ENCODE data around the gene ASPG.
A peak's percentile ranks its signal among the peaks of the same experiment; 100 is the strongest.

The ASPG gene

DNA sequence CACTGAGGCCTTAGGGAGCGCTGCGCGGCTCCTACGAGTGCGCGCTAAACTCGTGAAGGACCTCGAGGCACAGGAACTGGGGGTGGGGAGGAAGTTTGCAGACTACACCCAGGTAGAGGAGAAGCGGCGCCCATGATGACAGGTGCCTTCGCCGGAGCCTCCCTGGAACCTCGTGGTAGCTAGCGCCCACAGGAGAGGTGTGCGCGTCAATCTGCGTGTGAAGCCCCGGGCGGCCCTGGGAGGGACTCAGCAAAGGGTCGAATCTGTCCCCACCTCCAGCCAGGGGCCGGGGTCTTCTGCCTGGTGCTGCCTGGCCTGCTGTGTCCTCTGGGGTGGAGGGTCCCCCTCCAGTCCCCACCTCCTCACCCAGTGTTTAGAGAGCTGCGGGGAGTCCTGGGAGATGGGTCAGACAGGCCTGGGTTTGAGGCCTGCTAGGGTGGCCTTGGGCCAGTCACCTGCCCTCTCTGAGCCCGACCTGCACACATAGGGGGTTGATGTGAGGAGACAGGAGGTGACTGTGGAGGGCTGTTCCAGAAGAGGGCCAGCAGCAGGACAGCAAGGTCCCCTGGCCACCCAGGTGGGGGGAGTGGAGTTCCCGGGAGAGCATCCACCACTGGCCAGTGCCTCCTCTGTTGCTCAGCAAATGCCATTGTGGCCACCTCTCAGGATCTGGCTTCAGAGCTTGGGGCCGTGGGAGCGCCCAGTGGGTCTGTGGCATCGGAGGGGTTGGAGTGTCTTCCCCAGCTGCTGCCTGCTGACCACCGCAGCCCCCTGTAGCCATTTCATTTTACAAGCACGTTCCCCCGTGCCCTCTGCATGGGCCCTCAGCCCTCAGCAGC, 32.7 kb downstream of the ASPG start:
- no peak for ATAC-seq

DNA sequence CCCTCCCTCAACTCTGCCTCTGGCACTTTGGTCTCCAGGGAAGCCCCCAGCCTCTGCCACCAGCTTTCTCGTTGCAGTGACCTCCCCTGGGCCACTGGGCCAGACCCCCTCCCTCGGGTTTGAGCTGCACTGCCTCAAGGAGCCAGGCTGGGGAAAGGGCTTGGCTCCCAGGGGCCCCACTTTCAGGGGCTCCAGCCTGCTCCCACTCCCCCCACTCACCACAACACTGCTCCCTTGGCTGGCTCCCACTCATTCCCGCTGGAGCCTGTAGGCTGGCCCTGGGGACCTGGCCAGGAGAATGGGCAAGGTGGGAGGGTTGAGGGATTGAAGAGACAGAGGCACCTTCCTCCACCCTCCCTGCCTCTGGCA, 33.6 kb downstream of the ASPG start:
- no peak for ATAC-seq

DNA sequence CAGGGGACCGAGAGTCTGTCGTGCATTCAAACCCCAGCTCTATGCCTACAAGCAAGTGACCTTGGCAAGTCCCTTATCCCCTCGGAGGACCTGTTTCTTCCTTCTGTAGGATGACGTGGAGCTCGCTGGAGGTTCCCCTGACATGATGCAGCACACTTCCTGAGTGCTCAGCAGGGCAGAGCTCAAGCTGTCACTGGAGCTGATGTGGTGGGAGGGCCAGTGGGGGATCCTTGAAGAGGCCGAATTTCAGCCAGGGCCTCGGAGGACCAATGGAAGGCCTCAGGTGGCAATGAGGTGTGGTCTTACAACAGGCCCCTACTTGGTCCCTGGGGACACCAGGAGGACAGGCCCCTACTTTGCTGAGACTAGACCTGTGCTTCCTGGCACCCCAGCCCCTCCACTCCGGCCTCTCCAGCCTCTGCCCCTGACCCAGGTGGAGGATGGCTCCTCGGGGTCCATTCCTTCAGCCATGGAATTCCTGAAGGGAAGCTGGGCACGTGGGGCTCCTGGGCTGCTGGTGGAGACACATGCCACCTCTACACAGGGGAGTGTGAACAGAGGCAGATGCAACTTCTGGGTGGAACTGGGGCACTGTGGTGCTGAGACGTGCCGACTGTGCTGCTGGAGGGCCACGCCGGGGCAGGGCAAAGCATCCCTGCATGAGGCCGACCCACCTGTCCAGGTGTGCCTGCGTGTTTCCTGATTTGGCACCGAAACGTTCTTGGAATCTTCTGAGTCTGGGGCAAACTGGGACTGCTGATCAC, 34.2 kb downstream of the ASPG start:
- ATAC-seq, result no peak

DNA sequence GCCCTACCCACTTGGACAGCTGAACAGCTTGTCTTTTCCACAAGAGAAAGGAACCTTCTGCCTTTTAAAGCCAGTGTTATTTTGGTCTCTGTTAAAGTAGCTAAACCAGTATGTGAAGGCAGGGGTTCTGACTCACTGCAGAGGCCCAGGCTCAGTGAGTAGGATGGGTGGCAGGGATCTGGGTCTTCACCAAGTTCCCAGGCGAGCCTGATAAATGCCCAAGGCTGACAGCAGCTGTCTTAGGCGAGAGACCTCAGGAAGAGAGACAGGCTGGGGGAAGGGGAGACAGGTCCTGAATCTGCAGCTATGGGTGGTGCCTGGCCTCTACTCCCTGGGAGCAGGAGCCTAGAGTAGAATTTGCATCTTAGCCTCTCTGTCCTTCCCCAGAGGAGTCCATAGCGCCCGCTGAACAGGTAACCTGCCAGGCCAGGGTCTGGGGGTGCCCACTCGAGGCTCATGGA, 34.8 kb downstream of the ASPG start:
- no peak for ATAC-seq

DNA sequence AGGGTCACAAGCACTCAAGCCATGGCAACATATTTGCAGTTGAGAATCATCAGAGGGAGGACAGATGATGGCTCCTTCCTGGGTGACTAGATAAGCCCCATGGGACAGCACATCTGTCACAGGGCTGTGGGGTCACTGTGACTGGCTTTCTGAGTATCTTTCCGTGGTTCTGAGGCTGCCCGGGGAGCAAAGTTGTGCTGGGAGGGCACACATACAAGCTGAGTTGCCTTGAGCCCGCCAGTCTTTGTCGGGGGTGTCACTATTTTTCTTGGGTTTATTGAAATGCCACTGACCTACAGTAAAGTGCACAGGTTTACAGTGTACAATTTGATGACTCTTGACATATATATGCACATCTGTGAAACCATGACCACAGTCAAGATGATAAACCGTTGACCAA, 35.6 kb downstream of the ASPG start:
- no peak for ATAC-seq

DNA sequence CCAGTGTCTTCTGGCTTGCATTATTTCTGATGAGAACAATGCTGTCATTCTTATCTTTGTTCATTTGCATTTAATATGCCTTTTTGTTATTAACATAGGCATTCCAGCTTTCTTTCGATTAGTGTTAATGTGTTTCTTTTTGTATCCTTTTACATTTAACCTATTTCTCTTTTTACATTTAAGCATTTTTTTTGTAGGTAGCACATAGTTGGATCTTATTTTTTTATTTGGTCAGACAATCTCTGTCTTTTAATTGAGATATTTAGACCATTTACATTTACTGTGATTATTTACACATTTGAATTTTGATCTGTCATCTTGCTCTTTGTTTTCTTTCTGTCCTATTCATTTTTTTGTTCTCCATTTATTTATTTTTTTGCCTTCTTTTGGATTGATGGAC, 38.4 kb downstream of the ASPG start:
- ATAC-seq, result no peak

DNA sequence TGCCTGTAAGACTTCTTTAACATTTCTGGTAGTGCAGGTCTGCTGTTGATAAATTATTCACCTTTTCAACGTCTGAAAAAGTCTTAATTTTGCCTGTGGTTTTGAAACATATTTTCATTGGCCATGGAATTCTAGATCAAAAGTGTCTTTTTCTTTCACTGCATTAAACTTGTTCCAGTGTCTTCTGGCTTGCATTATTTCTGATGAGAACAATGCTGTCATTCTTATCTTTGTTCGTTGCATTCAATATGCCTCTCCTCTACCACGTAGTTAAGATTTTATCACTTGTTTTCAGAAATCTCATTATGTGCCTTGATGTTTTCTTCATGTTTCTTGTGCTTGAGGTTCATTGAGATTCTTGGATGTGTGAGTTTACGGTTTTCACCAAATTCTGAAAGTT, 39.5 kb downstream of the ASPG start:
- ATAC-seq, result no peak

DNA sequence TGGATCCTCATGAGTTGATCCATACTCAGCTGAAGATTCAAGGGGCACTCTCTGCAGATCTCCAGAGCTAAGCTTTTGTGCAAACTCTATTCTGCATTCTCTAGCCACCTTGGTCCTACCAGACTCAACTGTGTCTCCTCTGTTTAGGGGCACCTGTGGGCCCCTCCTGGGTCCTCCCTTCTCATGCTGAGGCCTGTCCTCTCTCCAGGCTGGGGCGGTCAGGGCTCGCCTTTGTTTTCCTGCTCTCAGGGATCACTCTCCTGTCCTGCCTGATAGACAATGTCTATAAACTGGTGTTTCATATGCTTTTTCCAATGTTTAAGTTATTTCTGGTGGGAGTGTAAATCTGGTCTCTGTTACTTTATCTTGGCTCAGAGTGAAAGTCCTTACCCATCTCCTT, 41.3 kb downstream of the ASPG start:
- no peak for ATAC-seq

DNA sequence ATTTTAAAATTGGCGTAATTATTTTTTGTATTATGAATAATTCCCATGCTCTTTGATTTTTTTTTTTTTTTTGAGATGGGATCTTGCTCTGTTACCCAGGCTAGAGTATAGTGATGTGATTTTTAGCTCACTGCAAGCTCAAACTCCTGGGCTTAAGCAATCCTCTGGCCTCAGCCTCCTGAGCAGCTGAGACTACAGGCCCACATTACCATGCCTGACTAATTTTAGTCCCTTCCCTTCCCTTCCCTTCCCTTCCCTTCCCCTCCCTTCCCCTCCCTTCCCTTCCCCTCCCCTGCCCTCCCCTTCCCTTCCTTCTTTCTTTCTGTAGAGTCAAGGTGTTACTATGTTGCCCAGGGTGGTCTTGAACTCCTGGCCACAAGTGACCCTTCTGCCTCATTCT, 43.5 kb downstream of the ASPG start:
- no peak for ATAC-seq

DNA sequence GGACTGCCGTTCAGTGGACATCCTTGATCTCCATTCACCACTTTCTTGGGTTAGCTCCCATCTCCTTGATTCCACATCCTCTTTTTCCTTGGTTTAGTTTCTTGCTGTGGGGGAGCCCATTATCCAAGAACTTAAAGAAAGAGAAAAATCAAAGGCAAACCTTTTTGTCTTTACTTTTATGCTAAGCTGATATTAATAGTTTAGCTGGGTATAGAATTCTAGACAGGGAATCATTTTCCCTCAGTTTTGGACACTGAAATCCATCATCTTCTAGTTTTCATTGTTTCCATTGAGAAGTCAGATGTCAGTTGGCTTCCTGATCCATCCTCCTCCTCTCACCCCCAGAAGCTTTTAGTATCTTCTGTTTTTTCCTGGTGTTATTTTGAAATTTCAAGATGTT, 44.1 kb downstream of the ASPG start:
- ATAC-seq, result no peak

DNA sequence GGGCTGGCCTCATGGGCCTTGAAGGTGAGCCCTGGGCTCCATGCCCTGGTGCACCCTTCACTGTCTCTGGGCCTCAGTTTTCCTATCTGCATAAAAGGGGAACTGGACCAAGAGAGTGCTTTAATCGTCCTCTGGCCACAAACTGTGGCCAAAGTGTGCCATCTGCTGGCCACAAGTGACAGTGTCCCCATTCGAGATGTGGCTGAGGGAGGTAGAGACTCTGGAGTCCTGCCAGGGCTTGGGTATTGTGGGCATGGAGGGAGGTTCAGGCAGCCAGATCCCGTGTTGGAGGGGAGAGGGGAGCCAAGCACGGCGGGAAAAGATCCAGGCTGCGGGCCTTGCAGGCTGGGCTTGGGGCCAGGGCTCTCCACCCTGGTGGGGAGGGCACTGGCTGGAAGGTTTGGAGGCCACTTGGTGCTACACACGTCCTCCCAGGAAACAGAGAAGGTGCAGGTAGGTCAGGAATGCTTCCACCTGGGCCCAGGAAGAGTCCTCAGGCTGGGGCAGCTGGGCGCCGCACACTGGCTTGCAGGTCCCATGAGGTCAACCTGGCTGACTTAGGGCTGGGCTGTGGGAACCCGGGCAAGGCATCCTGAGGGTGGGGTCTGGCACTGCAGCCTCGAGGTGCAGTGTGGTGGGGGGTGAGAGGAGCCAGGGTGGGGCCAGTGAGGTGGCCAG, 45.6 kb downstream of the ASPG start:
- no peak for ATAC-seq

DNA sequence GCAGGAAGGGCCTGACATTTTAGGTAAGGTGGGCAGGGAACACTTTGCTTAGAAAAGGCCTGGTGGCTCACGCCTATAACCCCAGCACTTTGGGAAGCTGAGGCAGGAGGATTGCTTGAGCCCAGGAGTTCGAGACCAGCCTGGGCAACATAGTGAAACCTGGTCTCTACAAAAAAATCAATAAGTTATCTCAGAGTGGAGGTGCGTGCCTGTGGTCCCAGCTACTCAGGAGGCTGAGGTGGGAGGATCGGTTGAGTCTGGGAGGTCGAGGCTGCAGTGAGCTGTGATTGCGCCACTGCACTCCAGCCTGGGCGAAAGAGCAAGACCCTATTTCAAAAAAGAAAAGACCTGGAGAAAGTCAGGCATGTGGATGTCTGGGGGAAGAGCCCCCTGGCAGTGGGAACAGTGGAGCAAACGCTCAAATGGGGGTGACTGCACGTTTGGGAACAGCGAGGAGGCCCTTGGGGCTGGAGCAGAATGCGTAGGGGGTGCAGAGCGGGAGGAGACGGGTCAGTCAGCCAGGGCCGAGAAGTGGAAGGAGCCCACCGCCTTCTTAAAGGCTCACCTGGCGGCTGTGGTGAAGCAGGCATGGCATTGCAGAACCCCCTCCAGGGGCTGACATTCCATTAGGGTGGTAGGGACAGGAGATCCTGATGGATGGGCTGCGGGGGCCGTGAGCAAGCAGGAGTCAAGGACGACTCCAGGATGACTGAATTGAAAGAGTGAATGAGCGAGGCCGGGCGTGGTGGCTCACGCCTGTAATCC, 46.6 kb downstream of the ASPG start:
- ATAC-seq, result no peak

DNA sequence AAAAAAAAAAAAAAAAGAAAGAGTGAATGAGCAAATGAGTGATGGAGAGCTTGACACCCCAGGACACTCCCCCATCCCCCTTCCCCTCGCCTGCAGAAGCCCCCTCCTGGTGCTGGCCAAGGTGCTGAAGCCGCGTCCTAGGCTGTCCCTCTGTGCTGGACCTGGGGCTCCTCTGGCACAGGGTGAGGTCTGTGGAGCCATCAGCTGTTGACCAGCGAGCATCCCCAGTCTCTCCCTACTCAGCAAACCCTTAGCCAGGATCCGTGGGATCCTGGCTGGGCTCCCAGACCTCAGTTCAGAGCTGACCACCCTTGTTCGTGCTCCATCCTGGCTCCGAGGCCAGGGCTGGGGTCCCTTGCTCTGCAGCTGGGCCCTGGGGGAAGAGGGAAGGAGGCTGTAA, 47.5 kb downstream of the ASPG start:
- ATAC-seq, result no peak

DNA sequence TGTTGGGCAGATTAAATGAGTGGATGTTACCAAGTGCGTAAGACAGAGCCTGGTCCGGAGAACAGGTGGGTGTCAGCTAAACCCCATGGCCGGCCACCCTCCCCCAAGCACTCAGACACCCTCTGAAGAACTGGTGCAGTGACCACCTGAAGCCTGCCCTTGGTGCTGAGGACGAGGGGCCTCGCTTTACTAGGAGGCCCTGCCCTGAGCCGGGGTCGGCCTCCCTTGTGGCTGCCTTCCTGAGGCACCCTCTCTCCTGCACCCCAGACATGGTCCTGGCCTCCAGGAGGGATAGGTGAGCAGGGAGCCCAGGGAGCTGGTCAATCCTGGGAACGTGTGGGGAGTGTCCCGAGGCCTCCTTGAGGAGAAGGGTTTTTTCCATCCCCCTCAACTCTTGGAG, 48.0 kb downstream of the ASPG start:
- no peak for ATAC-seq

DNA sequence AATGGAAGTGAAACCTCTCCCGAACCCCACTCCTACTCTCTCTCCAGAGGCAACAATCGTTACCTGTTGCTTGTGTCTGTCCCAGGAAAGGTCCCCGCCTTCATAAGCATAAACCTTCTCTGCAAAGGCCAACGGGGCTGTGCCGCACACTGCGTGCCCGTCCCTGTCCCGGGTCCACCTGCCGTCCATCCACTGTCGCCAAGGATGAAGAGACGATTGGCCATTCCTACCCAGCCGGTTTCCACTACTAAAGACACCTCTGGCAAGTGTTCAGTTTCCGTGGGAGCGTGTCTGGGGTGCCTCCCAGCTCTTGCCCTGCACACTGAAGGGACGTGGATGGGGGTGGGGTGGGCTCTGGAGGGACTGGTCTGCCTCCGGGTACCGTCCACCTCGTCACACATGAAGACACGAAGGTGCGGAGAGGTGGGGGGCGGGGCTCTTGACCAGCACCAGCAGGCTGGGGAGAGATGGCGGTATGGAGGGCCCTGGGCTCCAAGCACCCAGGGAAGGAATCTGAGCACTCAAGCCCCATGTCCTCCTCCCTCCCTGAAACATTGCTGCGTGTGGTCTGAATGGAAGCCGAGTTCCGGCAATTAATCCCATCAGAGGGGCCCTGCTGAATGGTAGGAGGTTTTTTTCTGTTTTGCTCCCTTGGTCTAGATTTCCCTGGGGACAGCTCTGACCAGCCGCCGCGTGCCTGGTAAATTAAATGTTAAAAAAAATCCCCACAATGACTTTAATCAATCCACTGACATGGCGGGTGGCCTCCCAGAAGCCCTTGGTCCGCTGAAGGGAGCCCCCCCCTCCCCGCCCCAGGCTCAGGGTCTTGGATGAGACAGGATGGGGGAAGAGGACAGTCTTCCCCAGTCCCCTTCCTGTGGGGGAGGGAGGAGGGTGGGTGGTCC, 48.8 kb downstream of the ASPG start:
- ATAC-seq, result no peak

DNA sequence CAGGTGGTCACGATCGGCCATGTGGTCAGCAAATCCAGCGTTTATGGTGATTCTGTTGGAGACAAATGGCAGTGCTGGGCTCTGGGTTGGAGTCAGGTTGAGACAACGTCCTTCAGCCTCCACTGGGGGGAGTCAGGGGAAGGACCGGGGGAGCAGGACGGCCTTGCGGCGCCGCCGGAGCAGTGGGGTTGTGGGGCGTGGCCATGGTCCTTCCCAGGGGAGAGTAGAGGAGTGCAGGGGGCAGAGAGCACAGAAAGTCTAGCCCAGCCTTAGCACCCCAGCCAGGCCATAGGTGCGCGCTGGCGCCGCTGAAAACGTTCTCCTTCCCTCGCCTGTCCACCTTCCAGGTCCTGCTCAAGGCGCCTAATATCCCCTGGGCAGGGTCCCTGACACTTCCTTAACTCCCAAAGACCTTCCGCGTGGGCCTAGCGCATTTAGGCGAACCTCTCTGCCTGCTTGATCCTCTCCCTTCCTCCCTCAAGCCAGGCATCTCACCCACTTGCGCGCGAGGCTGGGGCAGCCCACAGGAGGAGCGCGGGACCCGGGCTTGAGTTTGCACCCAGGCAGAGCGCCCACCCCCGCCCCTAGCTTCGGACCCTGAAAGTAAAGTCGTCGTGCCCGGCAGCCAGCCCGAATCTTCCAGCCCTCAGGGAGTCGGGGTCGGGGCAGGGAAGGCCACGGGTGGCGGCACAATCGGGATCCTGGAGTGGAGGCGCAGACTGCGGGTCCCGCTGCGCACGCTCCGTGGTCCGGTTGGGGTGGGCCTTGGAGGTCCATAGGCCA, 49.8 kb downstream of the ASPG start:
- ATAC-seq, result no peak

DNA sequence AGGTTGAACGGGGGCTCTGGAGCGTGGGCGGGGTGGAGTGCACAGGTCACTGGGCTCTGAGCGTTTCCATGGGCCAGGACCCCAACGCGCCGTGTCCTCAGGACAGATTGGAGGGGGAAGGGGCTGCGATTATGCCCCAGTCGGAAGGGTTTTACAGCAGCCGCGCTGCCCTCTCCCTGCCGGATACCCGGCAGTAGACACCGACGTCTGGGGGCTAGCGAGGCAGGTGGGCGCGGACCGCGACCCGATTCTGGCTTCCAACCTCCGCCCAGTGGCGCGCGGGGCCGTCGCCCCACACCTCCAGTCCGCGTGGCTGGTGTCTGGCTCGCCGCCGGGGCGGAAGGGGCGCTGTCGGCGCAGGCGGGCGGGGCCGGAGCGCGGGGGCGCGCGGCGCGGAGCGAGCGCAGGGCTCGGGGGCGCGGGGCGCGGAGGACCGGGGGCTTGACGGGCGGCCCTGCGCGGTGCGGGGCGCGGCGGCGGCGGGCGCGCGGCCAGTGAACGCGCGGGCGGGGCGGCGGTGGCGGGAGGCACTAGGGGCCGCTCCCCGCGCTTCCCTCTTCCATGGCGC, 50.5 kb downstream of the ASPG start:
- no peak for ATAC-seq

DNA sequence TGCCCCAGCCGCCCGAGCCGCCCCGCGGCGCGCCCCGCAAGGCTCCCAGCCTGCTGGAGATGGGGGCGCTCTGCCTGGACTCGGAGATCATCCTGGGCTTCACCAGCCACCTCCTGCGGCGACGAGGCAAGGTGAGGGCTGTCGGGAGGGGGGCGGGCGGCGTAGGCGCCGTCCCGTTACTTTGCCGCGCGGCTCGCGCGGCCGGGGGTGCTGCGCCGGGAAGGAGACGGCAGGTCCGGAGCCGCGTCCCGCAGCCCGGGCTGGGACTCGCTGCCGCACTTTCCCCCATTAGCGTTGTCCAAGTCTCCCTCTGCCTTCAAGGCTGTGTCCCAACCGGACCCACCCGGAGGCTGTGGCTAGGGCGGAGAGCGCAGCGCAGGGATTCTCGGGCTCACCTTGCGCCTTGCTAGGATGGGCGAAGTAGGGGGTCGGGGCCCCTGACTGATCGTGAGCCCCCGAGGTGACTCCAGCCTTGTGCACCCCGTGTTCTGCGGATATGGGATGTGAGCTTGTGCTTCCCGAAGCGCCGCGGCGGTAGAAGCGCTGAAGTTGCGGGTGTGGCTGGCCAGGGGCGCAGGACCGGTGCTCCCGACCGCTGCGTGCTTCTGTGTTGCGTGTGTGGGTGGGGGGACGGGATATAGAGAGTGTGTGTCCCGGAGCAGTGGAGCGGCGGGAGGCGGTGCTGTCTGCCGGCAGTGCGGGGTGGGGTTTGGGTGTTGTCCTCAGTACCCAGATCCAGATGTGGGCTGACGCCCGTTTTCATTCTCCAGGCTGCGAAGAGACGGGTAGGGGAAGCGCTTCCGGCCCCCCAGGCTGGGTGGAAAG, 51.2 kb downstream of the ASPG start:
- no peak for ATAC-seq

DNA sequence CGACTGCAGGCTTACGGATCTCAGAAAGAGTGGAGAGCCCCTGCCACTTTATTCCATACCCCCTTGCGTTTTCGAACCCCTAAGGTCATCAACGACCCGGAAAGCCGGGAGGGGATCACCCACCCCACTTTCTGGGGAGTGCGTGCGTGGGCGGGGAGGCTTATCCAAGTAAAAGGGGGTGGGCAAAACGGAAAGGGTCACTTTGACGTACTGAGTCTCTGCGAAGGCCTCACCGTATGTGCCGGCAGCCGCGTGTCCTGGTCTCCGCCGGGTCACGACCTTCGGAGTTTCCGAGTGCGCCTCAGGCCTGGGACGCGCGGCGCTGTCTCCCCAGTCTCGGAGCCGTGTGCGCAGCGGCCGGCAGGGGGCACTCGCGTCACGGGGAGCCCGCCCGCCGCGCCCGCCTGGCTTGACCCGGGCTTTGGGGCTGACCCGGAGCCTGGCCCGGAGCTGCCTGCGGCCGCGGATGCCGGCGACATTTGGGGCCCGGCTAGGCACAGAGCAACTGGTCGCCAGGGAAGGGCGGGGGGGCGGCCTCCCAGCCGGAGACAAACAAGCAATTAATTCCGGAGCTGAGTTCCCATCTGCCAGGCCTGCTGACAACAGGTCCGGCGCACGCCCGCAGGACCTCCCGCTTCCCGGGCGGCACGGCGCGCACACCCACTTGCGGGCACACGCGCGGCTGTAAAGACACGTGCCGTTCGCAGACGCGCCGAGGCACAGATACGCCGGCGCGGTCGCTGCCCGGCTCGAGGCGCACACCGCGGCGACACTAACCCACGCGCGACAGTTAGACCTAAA, 52.0 kb downstream of the ASPG start:
- peak; percentile 64 to 75 for ATAC-seq

Data from activated CD4-positive, CD25-positive, alpha-beta regulatory T cell treated with anti-CD3 and anti-CD28 coated beads, Interleukin-2, amount 50 U/mL, for 24 hours (primary cell).